CD4-positive, alpha-beta T cell treated with Interleukin-15 for 1 hour (primary cell): ENCODE results near the gene STAB1.

Experiments
- DNase-seq: peaks from one replicate; pipeline ENCODE4 v3.0.0-alpha.2; 2020

Gene STAB1

DNA sequence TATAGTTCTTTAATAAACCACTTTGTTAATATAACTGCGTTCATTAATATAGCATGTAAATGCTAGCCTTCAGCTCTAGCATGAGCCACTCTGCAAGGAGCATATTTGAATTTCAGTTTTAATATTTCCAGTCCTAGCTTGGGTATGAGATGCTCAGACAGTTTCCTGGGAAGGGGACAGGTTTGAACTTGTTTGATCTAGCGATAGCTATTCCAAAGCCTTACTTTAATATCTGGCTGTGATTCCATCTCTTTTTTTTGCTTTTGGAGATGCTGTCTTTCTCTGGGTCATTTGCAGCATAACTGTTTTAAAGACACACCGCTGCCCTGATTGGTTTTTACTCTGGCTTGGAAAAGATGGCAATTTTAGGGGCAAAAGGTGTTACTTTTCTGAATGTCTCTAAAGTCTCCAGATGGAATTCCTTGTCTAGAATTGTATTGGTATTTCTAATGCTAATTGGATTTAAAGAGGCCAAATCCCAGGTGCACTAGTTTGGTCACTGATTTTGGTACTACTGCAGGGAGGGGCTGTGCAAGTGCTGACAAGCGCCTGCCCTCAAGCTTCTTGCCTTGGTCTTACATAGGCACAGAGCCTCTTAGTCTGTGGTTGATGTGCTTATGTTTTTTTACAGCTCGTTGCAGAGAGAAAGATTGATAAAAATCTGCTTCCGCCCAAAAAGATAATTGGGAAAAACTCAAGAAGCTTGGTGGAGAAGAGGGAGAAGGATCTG is 36.9 kb upstream of the STAB1 start:
- no peak for DNase-seq

DNA sequence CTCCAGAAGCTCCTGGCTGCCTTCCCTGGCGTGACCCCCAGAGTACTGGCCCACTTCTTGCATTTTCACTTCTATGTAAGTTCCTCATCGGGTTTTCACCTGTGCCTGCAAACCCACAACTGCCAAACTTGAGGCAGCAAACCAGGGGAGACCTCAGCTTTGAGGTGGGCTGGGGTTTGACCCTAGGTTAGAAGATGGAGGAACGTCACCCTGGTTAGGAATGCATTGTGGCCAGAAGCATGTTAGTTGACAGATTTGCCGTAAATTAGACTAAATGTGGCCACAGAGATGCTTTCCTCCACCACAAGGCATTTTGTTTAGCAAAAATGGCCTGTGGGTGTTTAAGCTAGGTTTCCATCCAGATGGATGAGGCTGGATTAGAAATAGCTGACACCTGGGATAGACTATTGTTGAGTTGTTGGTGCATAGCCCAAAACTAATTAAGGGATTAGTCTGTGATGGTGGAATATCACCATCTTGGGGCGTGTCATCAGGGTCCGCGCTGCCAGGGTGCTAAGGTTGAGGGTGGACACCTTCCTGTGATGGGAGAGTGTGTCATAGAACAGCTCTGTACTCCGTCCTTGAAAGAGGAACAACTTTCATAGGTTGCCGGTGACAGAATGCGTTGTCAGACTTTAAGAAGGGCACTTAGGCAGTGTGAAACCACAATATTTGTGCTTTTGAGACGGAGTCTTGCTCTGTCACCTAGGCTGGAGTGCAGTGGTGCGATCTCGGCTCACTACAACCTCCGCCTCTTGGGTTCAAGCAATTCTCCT is 36.2 kb upstream of the STAB1 start:
- DNase-seq: no peak

GRCh38 chr3:52461874-52462273 is 33.3 kb upstream of the STAB1 start:
- DNase-seq: no peak

DNA sequence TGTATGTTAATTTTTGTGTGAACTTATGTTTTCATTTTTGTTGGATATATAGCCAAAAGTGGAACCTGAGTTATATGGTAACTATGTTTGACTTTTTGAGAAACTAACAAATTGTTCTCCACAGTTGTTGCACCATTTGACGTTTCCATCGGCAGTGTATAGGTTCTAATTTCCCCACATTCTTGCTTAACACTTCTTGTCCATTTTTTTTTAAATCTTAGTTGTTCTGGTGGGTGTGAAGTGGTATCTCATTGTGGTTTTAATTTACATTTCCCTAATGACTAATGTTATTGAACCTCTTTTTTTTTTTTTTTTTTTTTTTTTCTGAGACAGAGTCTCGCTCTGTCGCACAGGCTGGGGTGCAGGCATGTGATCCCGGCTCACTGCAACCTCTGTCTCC is 31.7 kb upstream of the STAB1 start:
- no peak for DNase-seq

- no peak for DNase-seq
Observed at GRCh38 chr3:52468336-52468735, 26.8 kb upstream of the STAB1 start.

DNA sequence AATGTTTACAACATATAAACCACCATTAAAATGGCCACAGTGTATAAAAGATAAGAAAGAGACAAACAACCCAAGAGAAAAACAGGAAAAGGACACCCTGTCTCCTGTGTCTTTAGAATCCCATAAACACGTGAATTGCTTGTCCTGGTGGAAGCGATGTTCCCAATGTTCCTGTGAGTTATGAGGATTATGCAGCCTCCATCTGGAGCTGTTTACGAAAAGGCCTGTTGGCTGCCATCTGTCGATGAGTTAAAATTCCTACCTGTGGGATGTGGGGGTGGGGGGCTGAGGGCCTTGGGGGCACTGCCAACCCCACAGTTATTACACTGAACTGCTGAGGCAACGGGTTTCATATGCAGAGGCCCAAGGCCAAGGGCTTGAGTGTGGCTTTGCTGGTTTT is 26.1 kb upstream of the STAB1 start:
- DNase-seq: no peak

DNA sequence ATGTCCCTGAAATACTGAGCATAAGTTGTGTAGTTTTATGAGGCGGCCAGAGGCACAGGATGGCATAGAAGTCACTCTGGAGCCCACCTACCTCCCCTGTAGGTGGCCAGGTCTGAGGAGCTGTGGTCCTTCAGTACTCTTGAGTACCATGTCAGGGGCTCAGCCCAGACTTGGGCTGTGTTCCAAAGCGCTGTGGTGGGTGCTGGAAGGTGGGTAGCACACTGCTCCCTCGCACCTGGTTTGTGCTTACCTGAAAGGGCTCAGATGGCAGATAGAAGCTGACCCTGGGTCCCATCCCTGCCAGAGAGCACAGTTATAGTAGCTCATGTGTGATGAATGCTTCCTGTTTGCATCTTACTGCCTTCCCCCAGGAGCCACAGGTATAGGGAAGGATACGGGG is 24.2 kb upstream of the STAB1 start:
- DNase-seq: no peak

- peak; percentile 44 for DNase-seq
Observed at GRCh38 chr3:52471371-52472238, 23.5 kb upstream of the STAB1 start.

DNA sequence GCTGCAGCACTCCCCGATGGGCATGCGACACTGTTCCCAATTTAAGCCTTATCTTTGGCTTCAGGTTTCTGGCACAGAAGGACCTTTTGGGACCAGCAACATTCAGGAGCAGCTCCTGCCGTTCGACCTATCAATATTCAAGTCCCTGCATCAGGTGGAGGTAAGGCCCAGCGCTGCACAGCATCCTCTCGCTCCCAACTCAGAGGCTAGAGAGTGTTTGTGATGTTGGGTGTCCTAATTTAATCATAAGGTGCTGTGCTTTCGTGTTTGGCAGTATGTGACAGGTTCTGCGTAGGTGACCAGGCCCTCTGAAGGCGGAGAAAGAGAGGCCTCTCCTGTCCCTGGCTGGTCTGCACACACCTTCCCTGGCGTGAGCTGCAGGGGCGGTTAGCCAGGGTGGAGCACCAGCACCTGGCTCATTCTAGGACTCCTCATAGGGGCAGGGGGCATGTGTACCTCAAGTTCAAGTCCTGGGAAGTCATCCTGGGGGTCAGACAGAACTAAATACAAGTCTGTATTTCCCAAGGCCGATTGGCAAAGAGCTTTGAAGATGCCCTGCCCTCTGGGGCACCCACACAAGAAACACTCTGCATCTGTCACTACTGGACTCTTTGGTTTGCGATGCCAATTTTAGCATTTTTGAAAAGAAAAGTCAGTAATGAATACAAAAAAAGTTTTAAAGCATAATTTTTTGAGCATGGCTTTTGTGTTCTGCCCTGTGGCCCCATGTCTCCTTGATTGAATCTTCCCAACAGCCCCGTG is 22.7 kb upstream of the STAB1 start:
- DNase-seq: no peak

- no peak for DNase-seq
Observed at GRCh38 chr3:52473026-52473425, 22.1 kb upstream of the STAB1 start.

- DNase-seq: no peak
Observed at GRCh38 chr3:52477076-52477795, 17.9 kb upstream of the STAB1 start.

GRCh38 chr3:52477796-52478095 is 17.4 kb upstream of the STAB1 start:
- no peak for DNase-seq

- DNase-seq: no peak
Observed at GRCh38 chr3:52479037-52479876, 15.9 kb upstream of the STAB1 start.

DNA sequence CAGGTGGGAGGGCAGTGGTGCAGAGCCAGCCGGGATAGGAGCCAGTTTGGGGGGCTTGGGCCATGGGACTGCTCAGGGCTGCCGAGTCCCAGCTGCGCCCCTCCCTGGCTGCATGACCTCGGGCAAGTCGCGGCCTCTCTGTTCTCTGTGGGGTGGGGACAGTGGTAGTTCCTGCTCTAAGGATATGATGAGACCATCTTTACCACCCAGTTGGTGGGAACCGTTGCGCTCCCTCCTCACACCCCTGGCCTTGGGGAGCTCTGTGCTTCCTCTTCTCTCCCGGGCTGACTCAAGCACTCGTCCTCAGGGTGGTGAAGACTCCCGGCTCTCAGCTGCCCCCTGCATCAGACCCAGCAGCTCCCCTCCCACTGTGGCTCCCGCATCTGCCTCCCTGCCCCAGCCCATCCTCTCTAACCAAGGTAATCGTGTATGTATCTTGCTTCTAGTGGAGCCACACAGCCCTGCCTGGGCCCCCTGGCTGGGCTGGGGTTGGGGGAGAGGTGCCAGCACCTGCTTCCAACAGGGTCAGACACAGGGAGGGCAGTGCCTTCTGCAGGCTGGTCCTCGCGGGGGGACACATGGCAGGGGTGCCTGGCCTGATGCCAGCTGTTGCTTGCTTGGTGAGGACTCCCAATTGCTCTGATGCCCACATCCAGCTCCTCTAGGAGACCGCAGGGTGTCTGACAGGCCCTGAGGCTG is 15.1 kb upstream of the STAB1 start:
- DNase-seq: no peak

- DNase-seq: no peak
Observed at GRCh38 chr3:52480768-52481715, 14.1 kb upstream of the STAB1 start.

DNA sequence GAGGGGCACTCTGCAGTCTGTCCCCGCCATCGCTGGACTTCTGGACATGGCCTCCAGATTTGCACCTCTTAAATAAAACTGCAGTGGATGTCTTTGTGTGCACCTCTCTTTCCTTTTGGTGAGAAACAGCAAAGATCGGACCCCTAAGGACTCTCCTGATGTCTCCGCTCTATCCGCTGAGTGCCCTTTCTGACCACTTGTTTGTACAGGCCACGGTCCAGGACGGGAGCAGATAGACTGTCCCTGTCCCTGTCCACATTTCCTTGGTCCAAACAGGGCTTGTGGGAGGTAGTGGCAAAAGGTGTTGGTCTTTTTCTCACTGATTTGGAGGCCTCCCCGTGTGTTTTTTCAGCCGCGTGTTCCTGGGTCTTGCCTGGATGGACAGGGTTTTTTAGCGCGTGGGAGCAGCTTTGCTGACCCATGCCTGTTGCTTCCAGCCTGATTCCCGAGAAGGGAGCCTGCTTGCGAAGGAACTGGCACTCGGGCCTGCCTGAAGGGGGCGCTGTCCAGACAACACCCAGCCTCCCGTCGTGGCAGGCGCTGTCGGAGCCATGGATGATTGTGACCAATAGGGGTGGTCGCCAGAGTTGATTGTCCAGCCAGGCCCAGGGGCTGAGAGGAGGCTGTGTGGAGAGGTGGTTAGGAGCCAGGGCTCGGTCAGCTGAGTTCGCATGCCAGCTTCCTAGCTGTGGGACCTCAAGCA is 13.2 kb upstream of the STAB1 start:
- DNase-seq: no peak

GRCh38 chr3:52483081-52483480 is 12.1 kb upstream of the STAB1 start:
- no peak for DNase-seq

GRCh38 chr3:52483577-52484381 is 11.4 kb upstream of the STAB1 start:
- no peak for DNase-seq
